SK-N-SH (cell line): ENCODE results near the gene KIFAP3. TPM values are rescaled to one million over a fixed set of nuclear protein-coding genes. Genes with fewer than 3 reads are reported as not detected.

ENCODE experiments used
- CTCF ChIA-PET: fragments of 300-600, 350-600 bp; formaldehyde crosslinking; extraction: SDS; loops from one replicate; lab custom pipeline; 2021; lab: Yijun Ruan, JAX
- POLR2A ChIA-PET: fragments of 350-600 bp; sonication (Branson Sonifier 250); formaldehyde crosslinking; extraction: SDS; loops from one replicate; lab custom pipeline; 2020; ENCODE audit warnings: antibody characterized with exemption, inconsistent platforms; lab: Yijun Ruan, JAX
- DNase-seq: peaks from one replicate; pipeline ENCODE4 v3.0.0; 2012
- H2AFZ ChIP-seq: fragments of 200-600 bp; sonication (generic); 2 replicates; pipeline ENCODE4 v1.8.1; 2016; ENCODE audit warnings: antibody characterized with exemption, mild to moderate bottlenecking, low read depth
- H3F3A ChIP-seq: fragments of 200-600 bp; sonication (generic); replicated peaks from 2 replicates; pipeline ENCODE3; 2016; ENCODE audit warnings: antibody characterized with exemption, mild to moderate bottlenecking; ENCODE audit not compliant: insufficient read depth
- H3K27ac ChIP-seq, 2 experiments: fragments of 200-500 bp in 1 of 2; fragments of 200-600 bp in 1 of 2; sonication (Bioruptor generic) in 1 of 2; sonication (generic), shearing (Covaris generic) in 1 of 2; 2 replicates each; pipeline versions ENCODE4 v1.5.1 to v1.6.1; 2014 to 2016; ENCODE audit warnings: low read depth in 2 of 2, inconsistent platforms in 1 of 2, low read length in 1 of 2, mild to moderate bottlenecking in 1 of 2, mixed read lengths in 1 of 2
- H3K27me3 ChIP-seq: fragments of 200-600 bp; sonication (generic), shearing (Covaris generic); 2 replicates; pipeline ENCODE4 v1.6.1; 2016; ENCODE audit warnings: mixed run types; ENCODE audit not compliant: insufficient read depth
- H3K36me3 ChIP-seq, 2 experiments: fragments of 200-500 bp in 1 of 2; fragments of 200-600 bp in 1 of 2; sonication (Bioruptor generic) in 1 of 2; sonication (generic) in 1 of 2; replicated peaks in 1 of 2; 2 replicates each; pipeline versions ENCODE3 to v1.5.1; 2014 to 2016; ENCODE audit warnings: low read length in 1 of 2, mild to moderate bottlenecking in 1 of 2; ENCODE audit not compliant: insufficient read depth in 2 of 2, control insufficient read depth in 1 of 2
- H3K4me1 ChIP-seq, 2 experiments: fragments of 200-500 bp in 1 of 2; fragments of 200-600 bp in 1 of 2; sonication (Bioruptor generic) in 1 of 2; sonication (generic), shearing (Covaris generic) in 1 of 2; 2 replicates each; pipeline versions ENCODE4 v1.5.1 to v1.6.1; 2014 to 2016; ENCODE audit warnings: low read depth in 1 of 2, low read length in 1 of 2, mixed run types in 1 of 2; ENCODE audit not compliant: insufficient read depth in 2 of 2, control insufficient read depth in 1 of 2
- H3K4me2 ChIP-seq: fragments of 200-600 bp; sonication (generic), shearing (Covaris generic); 2 replicates; pipeline ENCODE4 v1.6.1; 2017; ENCODE audit warnings: mixed run types
- H3K4me3 ChIP-seq, 2 experiments: fragments of 200-500 bp in 1 of 2; fragments of 200-600 bp in 1 of 2; sonication (Bioruptor generic) in 1 of 2; sonication (generic), shearing (Covaris generic) in 1 of 2; 2 replicates each; pipeline versions ENCODE4 v1.5.1 to v1.8.1; 2014 to 2016; ENCODE audit warnings: low read depth in 2 of 2, inconsistent platforms in 1 of 2, low read length in 1 of 2, mild to moderate bottlenecking in 1 of 2, mixed read lengths in 1 of 2, moderate library complexity in 1 of 2
- H3K79me2 ChIP-seq: fragments of 200-600 bp; sonication (generic); 2 replicates; pipeline ENCODE4 v1.8.1; 2017; ENCODE audit warnings: mild to moderate bottlenecking; ENCODE audit not compliant: insufficient read depth
- H3K9ac ChIP-seq: fragments of 200-600 bp; sonication (generic); 2 replicates; pipeline ENCODE4 v1.6.1; 2017; ENCODE audit warnings: mixed run types
- H3K9me2 ChIP-seq: fragments of 200-600 bp; sonication (generic); 2 replicates; pipeline ENCODE4 v1.6.1; 2017; ENCODE audit warnings: mixed run types
- H3K9me3 ChIP-seq: fragments of 200-600 bp; sonication (generic); 2 replicates; pipeline ENCODE4 v1.6.1; 2017; ENCODE audit warnings: mixed run types, mild to moderate bottlenecking, moderate library complexity
- H4K20me1 ChIP-seq: fragments of 200-600 bp; sonication (generic); 2 replicates; pipeline ENCODE4 v1.6.1; 2017; ENCODE audit warnings: mild to moderate bottlenecking, mixed run types; ENCODE audit not compliant: insufficient read depth
- EZH2phosphoT487 ChIP-seq: fragments of 200-600 bp; sonication (generic); IDR thresholded peaks from 2 replicates; pipeline ENCODE4 v1.6.1; 2017; ENCODE audit warnings: low read depth, mixed run types, mild to moderate bottlenecking, antibody characterized with exemption, moderate library complexity, borderline replicate concordance
- FOSL2 ChIP-seq: IDR thresholded peaks from 2 replicates; pipeline ENCODE4 v1.4.0; 2012; ENCODE audit warnings: low read depth, mild to moderate bottlenecking, moderate library complexity, borderline replicate concordance
- FOXM1 ChIP-seq: IDR thresholded peaks from 2 replicates; pipeline ENCODE4 v1.4.0; 2012; ENCODE audit warnings: low read depth, mild to moderate bottlenecking
- JUND ChIP-seq: IDR thresholded peaks from 2 replicates; pipeline ENCODE4 v1.4.0; 2012
- RAD21 ChIP-seq: IDR thresholded peaks from 2 replicates; pipeline ENCODE4 v1.6.1; 2012; ENCODE audit warnings: mild to moderate bottlenecking, low read length
- RCOR1 ChIP-seq: fragments of 150-350 bp; IDR thresholded peaks from 2 replicates; pipeline ENCODE4 v1.6.1; 2017; ENCODE audit warnings: antibody characterized with exemption, low read length
- RFX5 ChIP-seq: IDR thresholded peaks from 2 replicates; pipeline ENCODE4 v1.6.1; 2012; ENCODE audit warnings: mild to moderate bottlenecking, improper control_type of control experiment, low read length
- SIN3A ChIP-seq: IDR thresholded peaks from 2 replicates; pipeline ENCODE4 v1.6.1; 2012; ENCODE audit warnings: low read depth, mild to moderate bottlenecking, low read length, moderate library complexity, borderline replicate concordance
- SMC3 ChIP-seq: IDR thresholded peaks from 2 replicates; pipeline ENCODE4 v1.6.1; 2012; ENCODE audit warnings: low read depth, low read length, improper control_type of control experiment
- TCF12 ChIP-seq: IDR thresholded peaks from 2 replicates; pipeline ENCODE4 v1.4.0; 2012
- TEAD4 ChIP-seq: IDR thresholded peaks from 2 replicates; pipeline ENCODE4 v1.4.0; 2012; ENCODE audit warnings: mild to moderate bottlenecking, borderline replicate concordance; ENCODE audit not compliant: insufficient read depth
- YY1 ChIP-seq: IDR thresholded peaks from 2 replicates; pipeline ENCODE4 v1.4.0; 2012; ENCODE audit warnings: low read depth, mild to moderate bottlenecking
- WGBS: methylation state at CpG from one replicate; pipeline ENCODE4 v1.1.6; 2017; ENCODE audit warnings: low lambda C conversion rate; 5-methylcytosine and 5-hydroxymethylcytosine counted together
- polyA plus RNA-seq, 3 experiments: library from polyadenylated mRNA; depleted of rRNA; stranded (reverse); fragments of >200 nt; gene quantifications; 2 replicates each; pipeline ENCODE4 v1.2.3, GENCODE V29; 2012
- TF ChIP-seq, protein P1 (sequence below): IDR thresholded peaks from 2 replicates; pipeline ENCODE4 v1.4.0; 2012; ENCODE audit warnings: low read depth, borderline replicate concordance
- TF ChIP-seq, protein P2 (sequence below): IDR thresholded peaks from 2 replicates; pipeline ENCODE4 v1.4.0; 2012; ENCODE audit warnings: low read depth, borderline replicate concordance
- TF ChIP-seq, protein P3 (sequence below): IDR thresholded peaks from 2 replicates; pipeline ENCODE4; 2012
- TF ChIP-seq, protein P4 (sequence below): IDR thresholded peaks from 2 replicates; pipeline ENCODE4 v1.6.1; 2012; ENCODE audit warnings: mild to moderate bottlenecking, low read depth, low read length, moderate library complexity

The KIFAP3 gene
- polyA plus RNA-seq, 1 of the 3 experiments (the other 2 are of a cell fraction), result 10.7 TPM

DNA sequence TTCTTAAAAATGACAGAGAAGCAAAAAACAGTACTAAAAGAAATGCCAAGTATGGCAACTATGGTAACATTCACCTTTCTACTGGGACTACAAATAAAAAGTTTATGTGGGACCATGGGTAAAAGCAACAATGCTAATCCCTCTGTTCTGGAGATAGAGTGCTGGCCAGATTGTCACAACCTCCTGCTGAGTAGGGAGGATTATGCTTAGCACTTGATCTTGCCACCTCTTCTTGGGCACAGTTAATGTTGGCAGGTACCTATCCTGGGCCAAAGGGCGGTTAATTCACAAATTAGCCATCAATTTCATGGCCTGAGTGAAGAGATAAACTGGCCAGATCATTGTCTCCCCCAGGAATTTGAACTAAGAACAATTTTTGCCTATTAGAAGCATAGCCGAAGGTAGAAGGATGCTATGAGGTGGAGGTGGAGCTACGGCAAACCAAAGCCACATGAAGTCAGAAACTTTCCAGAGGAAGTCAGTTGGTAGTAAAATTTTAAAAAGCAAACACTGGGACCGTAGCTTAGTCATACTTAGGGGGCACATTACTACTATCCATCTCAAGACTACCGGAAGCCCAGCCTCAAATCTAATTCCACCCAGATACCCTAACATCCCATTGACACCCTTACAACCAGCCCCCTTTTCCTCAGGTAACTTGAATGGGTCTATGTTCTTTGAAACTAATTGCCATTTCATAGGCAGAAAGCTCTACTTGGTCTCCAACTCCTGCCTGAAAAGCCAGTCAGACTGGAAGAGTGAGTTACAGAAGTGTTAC is 183.5 kb downstream of the KIFAP3 start:
- Histone ChIP-seq H3K9me2 (no peaks in the 10 kb centered on the region), H3K4me1 (peaks cover 18 to 20% of the 10 kb centered on the region in 2 experiments; a peak in 3 of 4 replicates), H3K79me2 (peaks cover 70% of the 10 kb centered on the region), H3K27ac (peak overlapping the region in 1 of 2 experiments; percentile 34; a peak in 1 of 4 replicates), H3K27me3 (no peaks in the 10 kb centered on the region), H3K4me3 (peak overlapping the region in 1 of 2 experiments; percentile 90; a peak in 1 of 4 replicates), H3K9me3 (no peaks in the 10 kb centered on the region), H3F3A (peaks cover 5% of the 10 kb centered on the region), H3K36me3 (peaks cover 25% of the 10 kb centered on the region in 2 experiments), H2AFZ (no peak overlapping the region), H3K4me2 (peak overlapping the region; percentile 80), H3K9ac (no peak overlapping the region), H4K20me1 (no peaks in the 10 kb centered on the region)
- ChIA-PET POLR2A (no interaction called here), CTCF (interaction anchor here (0.9 kb wide), 1 partner anchor 26 kb away, joined by 3 read pairs; no protein-coding TSS in a partner anchor)
- TF ChIP-seq RCOR1 (no peak), TCF12 (no peak), TEAD4 (no peak), SIN3A (no peak), EZH2phosphoT487 (no peak), FOSL2 (no peak), RAD21 (no peak), JUND (no peak), FOXM1 (no peak), YY1 (no peak), SMC3 (no peak), RFX5 (no peak)
- TF ChIP-seq, protein P1, sequence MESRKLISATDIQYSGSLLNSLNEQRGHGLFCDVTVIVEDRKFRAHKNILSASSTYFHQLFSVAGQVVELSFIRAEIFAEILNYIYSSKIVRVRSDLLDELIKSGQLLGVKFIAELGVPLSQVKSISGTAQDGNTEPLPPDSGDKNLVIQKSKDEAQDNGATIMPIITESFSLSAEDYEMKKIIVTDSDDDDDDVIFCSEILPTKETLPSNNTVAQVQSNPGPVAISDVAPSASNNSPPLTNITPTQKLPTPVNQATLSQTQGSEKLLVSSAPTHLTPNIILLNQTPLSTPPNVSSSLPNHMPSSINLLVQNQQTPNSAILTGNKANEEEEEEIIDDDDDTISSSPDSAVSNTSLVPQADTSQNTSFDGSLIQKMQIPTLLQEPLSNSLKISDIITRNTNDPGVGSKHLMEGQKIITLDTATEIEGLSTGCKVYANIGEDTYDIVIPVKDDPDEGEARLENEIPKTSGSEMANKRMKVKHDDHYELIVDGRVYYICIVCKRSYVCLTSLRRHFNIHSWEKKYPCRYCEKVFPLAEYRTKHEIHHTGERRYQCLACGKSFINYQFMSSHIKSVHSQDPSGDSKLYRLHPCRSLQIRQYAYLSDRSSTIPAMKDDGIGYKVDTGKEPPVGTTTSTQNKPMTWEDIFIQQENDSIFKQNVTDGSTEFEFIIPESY, result no peak
- TF ChIP-seq, protein P2, sequence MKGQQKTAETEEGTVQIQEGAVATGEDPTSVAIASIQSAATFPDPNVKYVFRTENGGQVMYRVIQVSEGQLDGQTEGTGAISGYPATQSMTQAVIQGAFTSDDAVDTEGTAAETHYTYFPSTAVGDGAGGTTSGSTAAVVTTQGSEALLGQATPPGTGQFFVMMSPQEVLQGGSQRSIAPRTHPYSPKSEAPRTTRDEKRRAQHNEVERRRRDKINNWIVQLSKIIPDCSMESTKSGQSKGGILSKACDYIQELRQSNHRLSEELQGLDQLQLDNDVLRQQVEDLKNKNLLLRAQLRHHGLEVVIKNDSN, result no peak
- TF ChIP-seq, protein P3, sequence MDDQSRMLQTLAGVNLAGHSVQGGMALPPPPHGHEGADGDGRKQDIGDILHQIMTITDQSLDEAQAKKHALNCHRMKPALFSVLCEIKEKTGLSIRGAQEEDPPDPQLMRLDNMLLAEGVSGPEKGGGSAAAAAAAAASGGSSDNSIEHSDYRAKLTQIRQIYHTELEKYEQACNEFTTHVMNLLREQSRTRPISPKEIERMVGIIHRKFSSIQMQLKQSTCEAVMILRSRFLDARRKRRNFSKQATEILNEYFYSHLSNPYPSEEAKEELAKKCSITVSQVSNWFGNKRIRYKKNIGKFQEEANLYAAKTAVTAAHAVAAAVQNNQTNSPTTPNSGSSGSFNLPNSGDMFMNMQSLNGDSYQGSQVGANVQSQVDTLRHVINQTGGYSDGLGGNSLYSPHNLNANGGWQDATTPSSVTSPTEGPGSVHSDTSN, result no peak
- TF ChIP-seq, protein P4, sequence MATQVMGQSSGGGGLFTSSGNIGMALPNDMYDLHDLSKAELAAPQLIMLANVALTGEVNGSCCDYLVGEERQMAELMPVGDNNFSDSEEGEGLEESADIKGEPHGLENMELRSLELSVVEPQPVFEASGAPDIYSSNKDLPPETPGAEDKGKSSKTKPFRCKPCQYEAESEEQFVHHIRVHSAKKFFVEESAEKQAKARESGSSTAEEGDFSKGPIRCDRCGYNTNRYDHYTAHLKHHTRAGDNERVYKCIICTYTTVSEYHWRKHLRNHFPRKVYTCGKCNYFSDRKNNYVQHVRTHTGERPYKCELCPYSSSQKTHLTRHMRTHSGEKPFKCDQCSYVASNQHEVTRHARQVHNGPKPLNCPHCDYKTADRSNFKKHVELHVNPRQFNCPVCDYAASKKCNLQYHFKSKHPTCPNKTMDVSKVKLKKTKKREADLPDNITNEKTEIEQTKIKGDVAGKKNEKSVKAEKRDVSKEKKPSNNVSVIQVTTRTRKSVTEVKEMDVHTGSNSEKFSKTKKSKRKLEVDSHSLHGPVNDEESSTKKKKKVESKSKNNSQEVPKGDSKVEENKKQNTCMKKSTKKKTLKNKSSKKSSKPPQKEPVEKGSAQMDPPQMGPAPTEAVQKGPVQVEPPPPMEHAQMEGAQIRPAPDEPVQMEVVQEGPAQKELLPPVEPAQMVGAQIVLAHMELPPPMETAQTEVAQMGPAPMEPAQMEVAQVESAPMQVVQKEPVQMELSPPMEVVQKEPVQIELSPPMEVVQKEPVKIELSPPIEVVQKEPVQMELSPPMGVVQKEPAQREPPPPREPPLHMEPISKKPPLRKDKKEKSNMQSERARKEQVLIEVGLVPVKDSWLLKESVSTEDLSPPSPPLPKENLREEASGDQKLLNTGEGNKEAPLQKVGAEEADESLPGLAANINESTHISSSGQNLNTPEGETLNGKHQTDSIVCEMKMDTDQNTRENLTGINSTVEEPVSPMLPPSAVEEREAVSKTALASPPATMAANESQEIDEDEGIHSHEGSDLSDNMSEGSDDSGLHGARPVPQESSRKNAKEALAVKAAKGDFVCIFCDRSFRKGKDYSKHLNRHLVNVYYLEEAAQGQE, result no peak
- no peak for DNase-seq
- 78% methylated on average over 5 of the region's 5 CpGs for WGBS
